Smooth muscle cell (in vitro differentiated cells): ENCODE data around the gene NHLRC4. TPM values are rescaled to one million over a fixed set of nuclear protein-coding genes. Genes with fewer than 3 reads are reported as not detected.

ENCODE experiments used
- DNase-seq: peaks from one replicate; lab custom pipeline; 2025; ENCODE audit not compliant: unreplicated experiment; lab: John Stamatoyannopoulos, UW
- H2AFZ ChIP-seq: fragments of 200-600 bp; sonication (generic); 2 replicates; pipeline ENCODE4 v1.6.0; 2016; ENCODE audit warnings: antibody characterized with exemption, low read depth, mild to moderate bottlenecking
- H3F3A ChIP-seq: fragments of 200-600 bp; sonication (generic); 2 replicates; pipeline ENCODE4 v1.6.0; 2017; ENCODE audit warnings: antibody characterized with exemption, low read depth
- H3K27ac ChIP-seq: fragments of 200-600 bp; sonication (generic); 2 replicates; pipeline ENCODE4 v1.5.1; 2016; ENCODE audit warnings: low read depth, mild to moderate bottlenecking
- H3K27me3 ChIP-seq: fragments of 200-600 bp; sonication (generic); 2 replicates; pipeline ENCODE4 v1.6.1; 2016; ENCODE audit warnings: low read depth, mild to moderate bottlenecking
- H3K36me3 ChIP-seq: fragments of 200-600 bp; sonication (generic); 2 replicates; pipeline ENCODE4 v1.5.1; 2016; ENCODE audit warnings: low read depth
- H3K4me1 ChIP-seq: fragments of 200-600 bp; sonication (generic); 2 replicates; pipeline ENCODE4 v1.5.1; 2016; ENCODE audit warnings: low read depth
- H3K4me2 ChIP-seq: fragments of 200-600 bp; sonication (generic); 2 replicates; pipeline ENCODE4 v1.6.0; 2016; ENCODE audit warnings: mild to moderate bottlenecking
- H3K4me3 ChIP-seq: fragments of 200-600 bp; sonication (generic); 2 replicates; pipeline ENCODE4 v1.5.1; 2016; ENCODE audit warnings: mild to moderate bottlenecking
- H3K79me2 ChIP-seq: fragments of 200-600 bp; sonication (generic); 2 replicates; pipeline ENCODE4 v1.6.0; 2016; ENCODE audit warnings: low read depth, mild to moderate bottlenecking
- H3K9ac ChIP-seq: fragments of 200-600 bp; sonication (generic); 2 replicates; pipeline ENCODE4 v1.6.0; 2016; ENCODE audit warnings: low read depth
- H3K9me3 ChIP-seq: fragments of 200-600 bp; sonication (generic); replicated peaks from 2 replicates; pipeline ENCODE4 v1.5.1; 2016; ENCODE audit warnings: low read depth
- H4K20me1 ChIP-seq: fragments of 200-600 bp; sonication (generic); 2 replicates; pipeline ENCODE4 v1.6.0; 2016; ENCODE audit warnings: low read depth
- CTCF ChIP-seq: fragments of 200-600 bp; sonication (generic); IDR thresholded peaks from 2 replicates; pipeline ENCODE4 v1.5.1; 2017; ENCODE audit warnings: borderline replicate concordance, mild to moderate bottlenecking, antibody characterized with exemption; ENCODE audit not compliant: insufficient read depth, poor library complexity, severe bottlenecking
- WGBS: methylation state at CpG from one replicate; pipeline ENCODE4 v1.1.7; 2016; ENCODE audit warnings: low lambda C conversion rate; 5-methylcytosine and 5-hydroxymethylcytosine counted together
- polyA plus RNA-seq: library from polyadenylated mRNA; unstranded; fragments of >200 nt; fragmentation: Nextera tagmentation; extraction: Ambion mirVana; gene quantifications from 2 replicates; pipeline ENCODE4 v1.2.1, GENCODE V29; 2016
- total RNA-seq: library from RNA; depleted of rRNA; stranded (reverse); fragments of >200 nt; gene quantifications from 2 replicates; pipeline ENCODE4 v1.2.3, GENCODE V29; 2014

NHLRC4 gene
- total and polyA plus RNA-seq, 2 experiments from 2014 or later = 0.18 to 0.85 TPM

GRCh38 chr16:540645-541340 lies 26.0 kb upstream of the NHLRC4 start:
- 98% methylated on average over 29 of the region's 29 CpGs for WGBS
- peaks cover 90% of the 10 kb centered on the region for H4K20me1 ChIP-seq
- H3K9me3 ChIP-seq = no peaks in the 10 kb centered on the region
- no peaks in the 10 kb centered on the region for H3K36me3 ChIP-seq
- H3K4me2 ChIP-seq = no peak overlapping the region
- H3K79me2 ChIP-seq = peaks cover 38% of the 10 kb centered on the region
- H3K9ac ChIP-seq = no peak overlapping the region
- DNase-seq = no peak
- H3K27me3 ChIP-seq = no peaks in the 10 kb centered on the region
- no peaks in the 10 kb centered on the region for H3F3A ChIP-seq
- no peaks in the 10 kb centered on the region for H3K4me1 ChIP-seq
- no peak overlapping the region for H3K27ac ChIP-seq
- no peak overlapping the region for H3K4me3 ChIP-seq
- TF ChIP-seq CTCF = no peak
- no peak overlapping the region for H2AFZ ChIP-seq

GRCh38 chr16:543301-544164 lies 23.3 kb upstream of the NHLRC4 start:
- H3K9ac ChIP-seq = no peak overlapping the region
- DNase-seq = no peak
- H3K36me3 ChIP-seq = no peaks in the 10 kb centered on the region
- WGBS = 96% methylated on average over 44 of the region's 51 CpGs
- H4K20me1 ChIP-seq = peaks cover 84% of the 10 kb centered on the region
- no peak overlapping the region for H3K27ac ChIP-seq
- H3F3A ChIP-seq = no peaks in the 10 kb centered on the region
- H3K9me3 ChIP-seq = no peaks in the 10 kb centered on the region
- H3K79me2 ChIP-seq = peaks cover 26% of the 10 kb centered on the region
- H3K4me1 ChIP-seq = no peaks in the 10 kb centered on the region
- no peak for TF ChIP-seq CTCF
- no peak overlapping the region for H3K4me2 ChIP-seq
- no peaks in the 10 kb centered on the region for H3K27me3 ChIP-seq
- no peak overlapping the region for H3K4me3 ChIP-seq
- no peak overlapping the region for H2AFZ ChIP-seq

- Histone ChIP-seq H4K20me1 (peaks cover 74% of the 10 kb centered on the region), H3F3A (no peaks in the 10 kb centered on the region), H3K9ac (no peak overlapping the region), H3K4me3 (no peak overlapping the region), H2AFZ (no peak overlapping the region), H3K79me2 (peaks cover 17% of the 10 kb centered on the region), H3K27me3 (no peaks in the 10 kb centered on the region), H3K36me3 (no peaks in the 10 kb centered on the region), H3K4me1 (no peaks in the 10 kb centered on the region), H3K9me3 (no peaks in the 10 kb centered on the region), H3K4me2 (no peak overlapping the region), H3K27ac (no peak overlapping the region)
- TF ChIP-seq CTCF = no peak
- WGBS = 98% methylated on average over 10 of the region's 46 CpGs
- DNase-seq = no peak
These were observed 22.3 kb upstream of the NHLRC4 start for GRCh38 chr16:544517-544916.
